Measurements from ENCODE around the gene SPEN.
A peak's percentile ranks its signal among the peaks of the same experiment; 100 is the strongest.

Gene SPEN

GRCh38 chr1:15938628-15939161 lies 91.2 kb downstream of the SPEN start:
- Mint-ChIP-seq H3K27ac (peak overlapping the region; percentile 99), H3K4me1 (peaks cover 7% of the 10 kb centered on the region), H3K36me3 (ENCODE audit: low read depth) (peaks cover 49% of the 10 kb centered on the region), H3K4me3 (no peak overlapping the region), H3K27me3 (ENCODE audit: low read depth, poor library complexity) (no peaks in the 10 kb centered on the region), H3K9me3 (no peaks in the 10 kb centered on the region)
- TF ChIP-seq CTCF (IDR thresholded peaks at IDR 0.05): no peak
- no peak for DNase-seq

- TF ChIP-seq CTCF (IDR thresholded peaks at IDR 0.05): no peak
Observed at GRCh38 chr1:15939181-15940109, 91.9 kb downstream of the SPEN start.

GRCh38 chr1:15940110-15941043 lies 92.9 kb downstream of the SPEN start:
- no peak for TF ChIP-seq CTCF (IDR thresholded peaks at IDR 0.05)
- Mint-ChIP-seq H3K4me1 (peaks cover 7% of the 10 kb centered on the region), H3K9me3 (no peaks in the 10 kb centered on the region), H3K4me3 (no peak overlapping the region), H3K27ac (peak overlapping the region; percentile 57), H3K36me3 (ENCODE audit: low read depth) (peaks cover 32% of the 10 kb centered on the region), H3K27me3 (ENCODE audit: low read depth, poor library complexity) (no peaks in the 10 kb centered on the region)
- no peak for DNase-seq

More at GRCh38 chr1:15939181-15940109, 91.9 kb downstream of the SPEN start:
- no peaks in the 10 kb centered on the region for H3K27me3 Mint-ChIP-seq (ENCODE audit: low read depth, poor library complexity)
- peaks cover 7% of the 10 kb centered on the region for H3K4me1 Mint-ChIP-seq
- H3K4me3 Mint-ChIP-seq: no peak overlapping the region
- DNase-seq: no peak
- peak overlapping the region; percentile 99 for H3K27ac Mint-ChIP-seq
- no peaks in the 10 kb centered on the region for H3K9me3 Mint-ChIP-seq
- peaks cover 42% of the 10 kb centered on the region for H3K36me3 Mint-ChIP-seq (ENCODE audit: low read depth)

GRCh38 chr1:15941044-15941840 lies 93.7 kb downstream of the SPEN start:
- H3K4me3 Mint-ChIP-seq: no peak overlapping the region
- no peaks in the 10 kb centered on the region for H3K27me3 Mint-ChIP-seq (ENCODE audit: low read depth, poor library complexity)
- peaks cover 7% of the 10 kb centered on the region for H3K4me1 Mint-ChIP-seq
- no peak overlapping the region for H3K27ac Mint-ChIP-seq
- H3K36me3 Mint-ChIP-seq (ENCODE audit: low read depth): peaks cover 32% of the 10 kb centered on the region
- no peak for TF ChIP-seq CTCF (IDR thresholded peaks at IDR 0.05)
- DNase-seq: no peak
- no peaks in the 10 kb centered on the region for H3K9me3 Mint-ChIP-seq

GRCh38 chr1:15941899-15942660 lies 94.6 kb downstream of the SPEN start:
- no peak overlapping the region for H3K4me3 Mint-ChIP-seq
- TF ChIP-seq CTCF (IDR thresholded peaks at IDR 0.05): no peak
- H3K36me3 Mint-ChIP-seq (ENCODE audit: low read depth): peaks cover 35% of the 10 kb centered on the region
- H3K9me3 Mint-ChIP-seq: no peaks in the 10 kb centered on the region
- peaks cover 7% of the 10 kb centered on the region for H3K4me1 Mint-ChIP-seq
- DNase-seq: no peak
- H3K27ac Mint-ChIP-seq: no peak overlapping the region
- H3K27me3 Mint-ChIP-seq (ENCODE audit: low read depth, poor library complexity): no peaks in the 10 kb centered on the region

All from nephron progenitor cell (in vitro differentiated cells).